Activated naive CD4-positive, alpha-beta T cell treated with anti-CD3 and anti-CD28 coated beads, Interleukin-2, amount 10 ng/mL, durations not matched to agents 7 days and 5 days (primary cell): ENCODE results near the gene MEPE.

Experiments used
- CTCF ChIA-PET: fragments of 350-600 bp; sonication (Branson Sonifier 250); formaldehyde crosslinking; loops from one replicate; lab custom pipeline; 2021; ENCODE audit warnings: antibody characterized with exemption; lab: Charles Lee
- DNase-seq: peaks from one replicate; pipeline ENCODE4 v3.0.0-alpha.2; 2020
- H3K27ac Mint-ChIP-seq: one replicate; pipeline ENCODE4 v1.8.0; 2021; ENCODE audit warnings: mild to moderate bottlenecking, moderate library complexity, mixed read lengths
- H3K27me3 Mint-ChIP-seq: one replicate; pipeline ENCODE4 v1.8.0; 2021; ENCODE audit warnings: mild to moderate bottlenecking, mixed read lengths
- H3K36me3 Mint-ChIP-seq: one replicate; pipeline ENCODE4 v1.8.0; 2021; ENCODE audit warnings: mixed read lengths
- H3K4me1 Mint-ChIP-seq: one replicate; pipeline ENCODE4 v1.8.0; 2021; ENCODE audit warnings: mixed read lengths
- H3K4me3 Mint-ChIP-seq: one replicate; pipeline ENCODE4 v1.8.0; 2021; ENCODE audit warnings: mild to moderate bottlenecking, moderate library complexity, mixed read lengths
- H3K9me3 Mint-ChIP-seq: one replicate; pipeline ENCODE4 v1.8.0; 2021; ENCODE audit warnings: mixed read lengths

Gene MEPE

DNA sequence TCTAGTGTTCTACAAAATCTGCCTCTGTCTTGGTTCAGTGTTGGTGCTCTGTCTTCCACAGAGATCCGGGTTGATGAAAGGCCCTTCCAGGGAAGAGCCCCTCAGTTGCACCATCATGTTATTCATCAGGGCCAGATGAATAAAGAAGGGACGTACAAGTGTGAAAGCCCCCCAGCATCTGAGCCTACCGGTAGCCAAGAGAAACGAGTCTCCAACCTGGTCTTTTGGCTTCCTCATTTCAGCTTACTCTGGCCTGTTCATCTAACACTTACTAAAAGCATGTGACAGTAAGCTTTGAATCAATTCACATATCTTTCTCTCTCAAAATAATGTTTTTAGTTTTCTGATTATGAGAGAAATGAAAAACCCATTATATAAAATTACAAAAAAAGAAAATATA is 19.2 kb downstream of the MEPE start:
- H3K27ac Mint-ChIP-seq = no peak overlapping the region

DNA sequence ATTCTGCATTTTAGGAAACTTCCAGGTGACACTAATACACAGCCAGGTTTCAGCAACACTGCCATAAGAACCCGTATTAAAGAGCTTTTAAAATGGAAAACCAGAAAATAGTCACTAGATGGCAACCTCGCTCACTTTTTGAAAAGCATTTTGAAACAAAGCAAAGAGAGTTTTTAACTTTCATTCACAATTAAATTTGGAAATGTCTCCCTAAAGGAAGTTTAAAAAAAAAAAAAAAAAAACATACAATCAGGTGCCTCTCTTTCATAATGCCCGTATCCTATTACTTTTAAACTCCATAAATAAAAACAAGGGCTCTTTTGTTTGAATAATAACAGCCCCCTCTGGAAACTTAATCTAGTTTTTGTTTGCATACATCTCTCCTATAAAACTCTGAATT is 20.3 kb downstream of the MEPE start:
- Mint-ChIP-seq H3K27ac (no peak overlapping the region), H3K4me1 (peaks cover 10% of the 10 kb centered on the region), H3K27me3 (peaks cover 9% of the 10 kb centered on the region), H3K4me3 (no peak overlapping the region), H3K36me3 (no peaks in the 10 kb centered on the region), H3K9me3 (no peaks in the 10 kb centered on the region)
- CTCF ChIA-PET = interaction anchor here (0.9 to 3.9 kb wide), 12 partner anchors 11 to 463 kb away, joined by 3 to 52 read pairs (median 4); partner anchors contain the start of genes HSD17B11 and SPP1
- no peak for DNase-seq

More for the DNA sequence above, 19.2 kb downstream of the MEPE start:
- DNase-seq = no peak
- no peaks in the 10 kb centered on the region for H3K36me3 Mint-ChIP-seq
- CTCF ChIA-PET = interaction anchor here (0.6 to 3.9 kb wide), 9 partner anchors 13 to 461 kb away, joined by 3 to 52 read pairs (median 4); partner anchors contain the start of genes HSD17B11 and SPP1
- H3K9me3 Mint-ChIP-seq = no peaks in the 10 kb centered on the region
- peaks cover 9% of the 10 kb centered on the region for H3K27me3 Mint-ChIP-seq
- peaks cover 11% of the 10 kb centered on the region for H3K4me1 Mint-ChIP-seq
- no peak overlapping the region for H3K4me3 Mint-ChIP-seq

DNA sequence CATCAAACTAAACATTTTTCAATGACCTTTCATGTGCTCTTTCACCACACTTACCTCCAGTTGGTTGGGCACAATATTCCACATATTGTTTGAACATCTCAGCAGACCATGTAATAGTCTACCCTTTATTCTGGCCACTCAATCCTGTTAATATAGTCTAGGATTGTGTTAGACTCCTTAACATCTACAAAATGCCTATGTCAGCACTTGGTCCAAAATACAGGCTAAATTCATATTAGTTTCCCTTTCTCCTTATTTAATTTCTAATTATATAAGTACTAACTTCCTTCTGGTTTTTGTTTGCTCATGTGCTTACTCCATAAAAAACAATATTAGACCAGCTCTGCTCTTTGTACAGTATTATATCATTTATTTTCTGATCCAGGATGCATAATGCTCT is 21.1 kb downstream of the MEPE start:
- Mint-ChIP-seq H3K4me3 (no peak overlapping the region), H3K4me1 (peaks cover 7% of the 10 kb centered on the region), H3K27me3 (peaks cover 15% of the 10 kb centered on the region), H3K27ac (no peak overlapping the region), H3K36me3 (no peaks in the 10 kb centered on the region), H3K9me3 (no peaks in the 10 kb centered on the region)
- DNase-seq = no peak
- CTCF ChIA-PET = interaction anchor here (1.5 to 3.9 kb wide), 4 partner anchors 113 to 356 kb away, joined by 4 to 52 read pairs (median 6); partner anchors contain the start of gene SPP1

DNA sequence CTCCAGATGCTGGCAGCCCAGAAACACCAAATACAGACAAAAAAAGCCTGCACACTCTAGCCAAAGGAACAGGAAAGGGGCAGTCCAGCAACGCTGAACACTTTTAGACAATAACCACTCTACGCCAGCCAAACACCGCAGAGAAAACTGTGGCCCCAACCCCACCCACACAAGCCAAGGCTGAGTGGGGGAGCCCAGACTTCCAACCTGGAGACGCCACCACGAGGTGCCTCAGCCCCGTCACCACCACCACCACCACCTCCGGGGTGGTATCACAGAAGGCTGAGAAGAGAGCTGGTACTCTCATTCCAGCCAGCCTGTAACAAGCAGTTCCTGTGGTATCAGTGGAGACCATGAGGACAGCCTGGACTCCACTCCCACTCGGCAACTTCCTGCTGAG is 22.8 kb downstream of the MEPE start:
- CTCF ChIA-PET = interaction anchor here (1.5 to 3.9 kb wide), 2 partner anchors 119 to 355 kb away, joined by 7 to 52 read pairs; partner anchors contain the start of gene SPP1
- Mint-ChIP-seq H3K27me3 (peaks cover 19% of the 10 kb centered on the region), H3K27ac (no peak overlapping the region), H3K4me1 (no peaks in the 10 kb centered on the region), H3K9me3 (no peaks in the 10 kb centered on the region), H3K36me3 (no peaks in the 10 kb centered on the region), H3K4me3 (no peak overlapping the region)
- no peak for DNase-seq

DNA sequence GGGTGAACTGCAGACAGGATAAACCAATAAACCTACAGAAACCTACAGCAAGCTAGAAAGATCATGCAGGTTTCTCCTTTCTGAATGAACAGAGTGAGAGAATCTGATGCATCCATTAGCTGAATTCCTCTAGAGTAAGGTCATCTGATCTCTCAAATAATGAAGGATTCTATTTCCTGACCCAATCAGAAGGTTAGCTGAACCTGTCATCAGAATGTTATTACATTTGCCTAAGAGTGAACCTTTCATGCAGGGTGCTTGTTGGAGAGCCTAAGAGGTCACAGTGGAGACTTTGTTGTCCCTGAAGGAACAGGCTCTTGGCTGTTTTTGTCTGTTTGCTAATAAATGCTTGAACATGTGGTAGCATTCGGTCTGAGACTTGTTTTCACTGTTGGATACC is 24.0 kb downstream of the MEPE start:
- no peaks in the 10 kb centered on the region for H3K9me3 Mint-ChIP-seq
- no peaks in the 10 kb centered on the region for H3K36me3 Mint-ChIP-seq
- no peak overlapping the region for H3K4me3 Mint-ChIP-seq
- no peak for DNase-seq
- H3K4me1 Mint-ChIP-seq = no peaks in the 10 kb centered on the region
- peaks cover 24% of the 10 kb centered on the region for H3K27me3 Mint-ChIP-seq
- CTCF ChIA-PET = interaction anchor here (0.9 to 1.7 kb wide), 4 partner anchors 8 to 481 kb away, joined by 3 to 4 read pairs (median 4); no protein-coding TSS in a partner anchor
- H3K27ac Mint-ChIP-seq = no peak overlapping the region

DNA sequence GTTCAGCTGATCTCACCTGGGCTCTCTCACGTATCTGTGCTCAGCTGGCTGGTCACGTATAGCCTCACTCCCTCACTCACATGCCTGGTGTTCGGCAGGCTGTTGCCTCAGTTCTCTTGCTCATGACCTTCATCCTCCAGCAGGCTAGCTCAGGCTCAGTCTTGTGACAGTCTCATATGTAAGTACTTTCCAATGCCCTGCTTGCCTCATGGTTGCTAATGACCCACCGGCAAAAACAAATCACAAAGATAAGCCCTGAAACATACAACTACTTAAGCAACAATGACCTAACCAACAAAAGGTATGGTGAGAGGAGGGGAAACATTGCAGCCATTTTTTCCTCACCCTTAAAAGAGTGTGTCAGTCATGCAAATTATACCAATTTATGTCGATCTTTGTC is 25.0 kb downstream of the MEPE start:
- H3K9me3 Mint-ChIP-seq = no peaks in the 10 kb centered on the region
- no peaks in the 10 kb centered on the region for H3K36me3 Mint-ChIP-seq
- no peak overlapping the region for H3K4me3 Mint-ChIP-seq
- H3K4me1 Mint-ChIP-seq = no peaks in the 10 kb centered on the region
- CTCF ChIA-PET = interaction anchor here (1.7 kb wide), 1 partner anchor 9 kb away, joined by 4 read pairs; no protein-coding TSS in a partner anchor
- H3K27ac Mint-ChIP-seq = no peak overlapping the region
- DNase-seq = no peak
- H3K27me3 Mint-ChIP-seq = peaks cover 24% of the 10 kb centered on the region

DNA sequence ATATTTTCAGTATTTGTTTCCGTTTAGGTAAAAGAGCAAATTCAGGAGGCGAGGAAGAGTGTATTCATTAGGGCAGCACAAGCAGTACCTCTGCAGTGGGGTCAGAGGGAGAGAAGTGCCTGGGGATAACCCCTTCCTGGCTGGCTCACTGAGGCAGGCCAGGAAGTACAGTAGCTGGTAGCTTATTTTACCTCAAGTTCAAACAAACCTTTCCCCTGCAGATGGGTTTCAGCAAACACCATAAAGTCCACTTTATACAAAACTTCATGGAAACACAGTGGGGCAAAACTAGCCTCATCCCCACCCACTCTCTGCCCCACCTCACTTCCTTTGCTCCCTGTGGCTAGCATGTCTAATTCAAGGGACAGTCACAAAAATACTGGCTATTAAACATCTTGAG is 29.5 kb downstream of the MEPE start:
- no peaks in the 10 kb centered on the region for H3K9me3 Mint-ChIP-seq
- no peaks in the 10 kb centered on the region for H3K36me3 Mint-ChIP-seq
- no peaks in the 10 kb centered on the region for H3K4me1 Mint-ChIP-seq
- CTCF ChIA-PET = no interaction called here
- no peak for DNase-seq
- no peak overlapping the region for H3K27ac Mint-ChIP-seq
- H3K27me3 Mint-ChIP-seq = peaks cover 23% of the 10 kb centered on the region
- H3K4me3 Mint-ChIP-seq = no peak overlapping the region

DNA sequence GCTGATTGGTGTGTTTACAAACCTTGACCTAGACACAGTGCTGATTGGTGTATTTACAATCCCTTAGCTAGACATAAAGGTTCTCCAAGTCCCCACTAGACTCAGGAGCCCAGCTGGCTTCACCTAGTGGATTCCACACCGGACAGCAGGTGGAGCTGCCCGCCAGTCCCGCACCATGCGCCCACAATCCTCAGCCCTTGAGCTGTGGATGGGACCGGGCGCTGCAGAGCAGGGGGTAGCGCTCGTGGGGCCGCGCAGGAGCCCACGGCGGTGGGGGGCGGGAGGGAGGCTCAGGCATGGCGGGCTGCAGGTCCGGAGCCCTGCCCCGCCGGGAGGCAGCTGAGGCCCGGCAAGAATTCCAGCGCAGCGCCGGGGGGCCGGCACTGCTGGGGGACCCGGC is 30.7 kb downstream of the MEPE start:
- Mint-ChIP-seq H3K4me1 (no peaks in the 10 kb centered on the region), H3K27ac (no peak overlapping the region), H3K36me3 (no peaks in the 10 kb centered on the region), H3K9me3 (no peaks in the 10 kb centered on the region), H3K4me3 (no peak overlapping the region), H3K27me3 (peaks cover 22% of the 10 kb centered on the region)
- CTCF ChIA-PET = no interaction called here
- no peak for DNase-seq

DNA sequence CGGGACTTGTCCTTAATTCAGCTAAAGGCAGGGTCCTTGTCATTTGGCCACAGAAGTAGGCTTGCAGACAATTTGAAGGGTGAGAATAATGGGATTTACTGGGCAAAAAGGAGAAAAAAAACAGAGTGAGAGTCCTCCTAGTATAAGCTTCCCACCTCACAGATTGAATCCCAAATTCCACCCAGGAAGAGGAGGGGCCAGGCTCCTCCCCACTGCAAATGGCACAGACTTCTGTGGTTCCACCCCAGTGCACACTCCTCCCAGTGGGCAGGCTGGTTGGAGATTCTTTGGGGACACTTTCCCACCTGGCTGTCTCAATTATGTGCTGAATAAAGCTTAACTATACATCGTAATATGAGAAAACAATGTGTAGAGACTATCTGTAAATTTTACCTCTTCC is 31.6 kb downstream of the MEPE start:
- Mint-ChIP-seq H3K36me3 (no peaks in the 10 kb centered on the region), H3K9me3 (no peaks in the 10 kb centered on the region), H3K4me3 (no peak overlapping the region), H3K27ac (no peak overlapping the region), H3K4me1 (no peaks in the 10 kb centered on the region), H3K27me3 (peaks cover 18% of the 10 kb centered on the region)
- CTCF ChIA-PET = no interaction called here
- DNase-seq = no peak

DNA sequence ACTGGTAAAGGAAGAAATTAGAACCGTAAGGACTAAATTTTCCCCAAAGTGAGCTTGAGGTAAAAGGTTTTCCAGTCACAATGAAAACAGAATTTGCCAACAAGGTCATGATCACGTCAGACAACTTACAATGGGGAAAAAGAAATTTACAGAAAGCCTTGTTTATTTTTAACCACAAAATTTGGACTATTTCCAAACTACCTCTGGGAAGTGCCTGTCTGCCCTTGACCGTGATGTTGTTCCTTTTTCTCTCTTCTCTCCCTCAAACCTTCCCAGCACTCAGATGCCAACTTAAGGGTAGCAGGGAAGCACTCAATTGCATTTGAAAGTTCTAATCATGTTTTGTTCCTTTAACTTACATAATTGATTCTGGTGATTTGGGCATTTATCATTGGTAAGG is 32.5 kb downstream of the MEPE start:
- Mint-ChIP-seq H3K4me3 (no peak overlapping the region), H3K4me1 (no peaks in the 10 kb centered on the region), H3K36me3 (no peaks in the 10 kb centered on the region), H3K27ac (no peak overlapping the region), H3K9me3 (no peaks in the 10 kb centered on the region), H3K27me3 (peaks cover 22% of the 10 kb centered on the region)
- no peak for DNase-seq
- CTCF ChIA-PET = no interaction called here

DNA sequence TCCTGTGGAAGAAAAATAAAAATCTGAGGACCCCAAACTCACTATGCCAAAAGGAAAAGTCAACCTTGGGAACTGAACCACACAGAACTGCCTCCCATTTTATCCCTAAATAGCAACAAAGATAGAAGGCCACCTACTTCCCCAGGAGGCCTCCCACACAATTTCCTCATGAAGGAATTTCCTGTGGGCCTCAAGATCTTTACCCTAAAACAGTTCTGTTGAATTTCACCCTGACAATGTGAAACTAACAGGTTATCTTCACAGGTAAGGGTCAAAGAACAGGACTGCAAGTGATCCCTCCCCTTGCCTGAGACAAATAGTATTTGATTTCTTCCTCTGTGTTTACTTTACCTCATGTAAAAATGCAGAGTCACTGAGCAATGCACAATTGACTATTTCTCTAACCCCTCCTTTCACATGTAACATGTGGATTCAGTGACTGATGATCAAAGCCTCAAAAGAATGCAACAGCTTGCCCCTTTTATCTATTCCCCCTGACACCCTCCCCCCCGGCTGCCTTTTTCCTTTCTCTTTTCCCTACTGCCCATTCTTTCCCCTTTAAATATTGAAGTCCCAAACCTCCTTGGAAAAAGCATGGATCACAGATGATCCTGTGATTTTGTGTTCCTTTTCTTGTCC is 33.3 kb downstream of the MEPE start:
- CTCF ChIA-PET = no interaction called here

DNA sequence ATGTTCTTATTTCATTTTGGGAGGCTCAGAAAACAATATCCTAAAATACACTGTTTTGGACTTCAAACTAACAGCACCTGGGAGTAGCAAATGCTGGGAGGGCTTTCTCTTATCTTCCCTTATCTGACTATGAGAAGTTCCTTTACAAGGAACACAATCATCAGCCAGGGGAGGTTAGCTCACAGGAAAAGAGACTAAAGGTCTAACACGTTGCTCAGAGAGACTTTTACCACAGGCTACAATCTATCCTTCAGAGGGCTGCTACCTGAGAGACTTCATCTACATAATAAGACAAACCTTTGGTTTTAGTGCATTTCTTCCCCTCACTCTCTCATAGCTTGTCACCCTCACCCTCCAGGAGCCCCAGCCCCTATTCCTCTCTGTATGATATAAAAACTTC is 35.8 kb downstream of the MEPE start:
- H3K27ac Mint-ChIP-seq = no peak overlapping the region
- no peaks in the 10 kb centered on the region for H3K9me3 Mint-ChIP-seq
- no peaks in the 10 kb centered on the region for H3K36me3 Mint-ChIP-seq
- H3K4me3 Mint-ChIP-seq = no peak overlapping the region
- H3K27me3 Mint-ChIP-seq = peaks cover 22% of the 10 kb centered on the region
- no peaks in the 10 kb centered on the region for H3K4me1 Mint-ChIP-seq
- no peak for DNase-seq
- CTCF ChIA-PET = no interaction called here

More for the DNA sequence above, 33.3 kb downstream of the MEPE start:
- H3K36me3 Mint-ChIP-seq = no peaks in the 10 kb centered on the region
- H3K27ac Mint-ChIP-seq = no peak overlapping the region
- peaks cover 22% of the 10 kb centered on the region for H3K27me3 Mint-ChIP-seq
- H3K4me1 Mint-ChIP-seq = no peaks in the 10 kb centered on the region
- H3K9me3 Mint-ChIP-seq = no peaks in the 10 kb centered on the region
- DNase-seq = no peak
- no peak overlapping the region for H3K4me3 Mint-ChIP-seq

DNA sequence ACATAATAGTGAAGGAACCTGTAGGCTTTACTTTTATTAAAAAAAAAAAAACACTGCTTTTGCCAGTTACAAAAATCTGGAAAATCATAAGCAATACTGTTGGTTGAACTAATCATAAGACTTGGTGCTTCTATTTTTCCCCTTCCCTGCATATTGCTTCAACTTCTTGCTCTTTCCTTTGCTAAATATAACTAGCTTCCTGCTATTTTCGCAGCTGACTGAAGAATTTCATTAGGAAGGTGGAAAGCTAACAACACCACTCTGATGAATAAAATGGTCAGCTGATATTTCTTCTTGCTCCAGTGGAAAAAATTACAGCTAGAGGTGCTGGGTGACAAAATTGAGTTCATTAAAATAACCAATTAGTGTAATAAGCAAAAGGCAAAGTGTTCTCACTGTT is 39.3 kb downstream of the MEPE start:
- CTCF ChIA-PET = interaction anchor here (1.0 to 1.8 kb wide), 2 partner anchors 19 to 22 kb away, joined by 4 to 5 read pairs; no protein-coding TSS in a partner anchor
- peaks cover 22% of the 10 kb centered on the region for H3K27me3 Mint-ChIP-seq

DNA sequence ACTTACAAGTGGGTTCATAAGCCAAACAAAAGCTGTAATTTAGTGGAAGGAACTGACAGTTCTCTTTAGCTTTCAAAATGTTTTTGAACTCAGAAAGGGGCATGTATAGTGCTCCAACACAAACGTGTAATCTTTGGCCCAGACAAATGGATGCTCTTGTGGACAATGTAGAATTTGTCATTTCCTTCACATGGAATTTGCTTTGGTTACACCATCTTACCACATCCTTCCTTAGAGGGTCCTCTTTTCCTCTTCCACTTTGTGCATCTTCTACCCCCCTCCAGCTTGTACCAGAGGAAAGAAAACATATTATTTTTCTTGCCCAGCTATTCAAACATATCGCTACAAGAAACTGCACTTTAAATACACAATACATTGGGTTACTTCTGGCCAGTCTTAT is 42.4 kb downstream of the MEPE start:
- H3K9me3 Mint-ChIP-seq = no peaks in the 10 kb centered on the region
- no peak overlapping the region for H3K27ac Mint-ChIP-seq
- CTCF ChIA-PET = no interaction called here
- H3K4me3 Mint-ChIP-seq = no peak overlapping the region
- no peaks in the 10 kb centered on the region for H3K4me1 Mint-ChIP-seq
- H3K27me3 Mint-ChIP-seq = peaks cover 9% of the 10 kb centered on the region
- DNase-seq = no peak
- H3K36me3 Mint-ChIP-seq = no peaks in the 10 kb centered on the region

More for the DNA sequence above, 39.3 kb downstream of the MEPE start:
- Mint-ChIP-seq H3K9me3 (no peaks in the 10 kb centered on the region), H3K27ac (no peak overlapping the region), H3K4me3 (no peak overlapping the region), H3K4me1 (no peaks in the 10 kb centered on the region), H3K36me3 (no peaks in the 10 kb centered on the region)
- DNase-seq = no peak

DNA sequence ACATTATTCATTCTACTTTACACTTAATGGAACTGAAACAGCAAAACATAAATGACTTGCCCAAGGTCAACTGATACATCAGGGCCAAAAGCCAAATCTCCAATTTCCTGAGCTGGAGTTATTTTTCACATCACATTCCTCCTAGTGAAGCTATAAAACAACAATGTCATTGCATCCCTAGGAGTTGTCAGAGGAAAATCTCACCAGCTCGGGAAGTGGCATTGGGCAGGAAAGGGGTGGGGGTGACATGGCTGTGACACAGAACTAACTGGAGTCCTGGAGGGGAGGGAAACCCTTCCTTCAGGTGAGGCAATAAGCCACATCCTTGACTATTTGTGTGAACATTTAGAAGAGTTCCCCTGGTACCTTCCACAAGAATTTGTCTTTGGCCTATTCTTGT is 47.3 kb downstream of the MEPE start:
- Mint-ChIP-seq H3K9me3 (no peaks in the 10 kb centered on the region), H3K4me1 (no peaks in the 10 kb centered on the region), H3K4me3 (no peak overlapping the region), H3K27ac (no peak overlapping the region), H3K36me3 (no peaks in the 10 kb centered on the region), H3K27me3 (peaks cover 4% of the 10 kb centered on the region)
- DNase-seq = no peak
- CTCF ChIA-PET = no interaction called here
